Stimulated activated CD8-positive, alpha-beta memory T cell treated with anti-CD3 and anti-CD28 coated beads, Interleukin-7, amount 100 ng/mL, for 1 hour (primary cell): ENCODE results near the gene LINGO1.
A peak's percentile ranks its signal among the peaks of the same experiment; 100 is the strongest.

Experiments used
- DNase-seq, 2 donors: peaks; one replicate each; pipeline ENCODE4 v3.0.0-alpha.2; 2020; ENCODE audit warnings: low read depth in 2 of 2

The LINGO1 gene

DNA sequence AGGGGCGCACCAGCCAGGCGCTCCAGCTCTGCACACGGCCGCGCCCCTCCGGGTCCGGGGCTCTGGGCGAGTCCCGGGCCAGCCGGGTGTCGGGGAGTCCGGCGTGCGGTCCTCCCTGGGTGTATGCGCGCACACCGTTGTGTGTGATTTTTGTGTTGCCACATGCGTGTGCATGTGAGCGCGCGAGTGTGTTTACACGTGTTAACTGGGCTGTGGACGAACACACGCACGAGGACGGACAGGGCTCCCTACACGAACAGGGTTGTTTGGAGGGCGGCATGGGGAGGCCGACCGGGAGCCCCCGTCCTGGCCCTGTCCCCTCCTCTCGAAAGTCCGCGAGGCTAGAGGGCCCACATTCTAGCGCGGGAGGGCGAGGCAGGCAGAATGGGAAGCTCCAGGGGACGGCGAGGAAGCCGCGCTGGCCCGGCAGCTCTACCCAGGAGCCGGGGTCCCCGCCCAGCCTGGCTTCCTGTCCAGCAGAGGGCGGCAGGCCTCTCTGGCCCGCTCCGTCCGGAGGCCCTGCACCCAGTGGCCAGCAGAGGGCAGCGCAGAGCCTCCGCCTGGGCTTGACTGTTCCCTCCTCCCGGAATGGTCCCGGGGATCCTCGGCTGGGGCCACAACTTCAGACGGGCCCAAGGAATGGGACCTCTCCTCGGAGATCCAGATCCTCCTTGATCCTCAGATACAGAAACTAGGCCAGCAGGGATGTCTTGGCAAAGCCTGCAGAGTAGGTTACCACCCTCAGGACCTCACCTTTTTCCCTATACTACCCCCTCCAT lies 611 bp upstream of the LINGO1 start:
- DNase-seq, result peak; percentile 12 to 33

- no peak for DNase-seq
These were observed 773 bp downstream of the LINGO1 start for GRCh38 chr15:77631745-77632533.

DNA sequence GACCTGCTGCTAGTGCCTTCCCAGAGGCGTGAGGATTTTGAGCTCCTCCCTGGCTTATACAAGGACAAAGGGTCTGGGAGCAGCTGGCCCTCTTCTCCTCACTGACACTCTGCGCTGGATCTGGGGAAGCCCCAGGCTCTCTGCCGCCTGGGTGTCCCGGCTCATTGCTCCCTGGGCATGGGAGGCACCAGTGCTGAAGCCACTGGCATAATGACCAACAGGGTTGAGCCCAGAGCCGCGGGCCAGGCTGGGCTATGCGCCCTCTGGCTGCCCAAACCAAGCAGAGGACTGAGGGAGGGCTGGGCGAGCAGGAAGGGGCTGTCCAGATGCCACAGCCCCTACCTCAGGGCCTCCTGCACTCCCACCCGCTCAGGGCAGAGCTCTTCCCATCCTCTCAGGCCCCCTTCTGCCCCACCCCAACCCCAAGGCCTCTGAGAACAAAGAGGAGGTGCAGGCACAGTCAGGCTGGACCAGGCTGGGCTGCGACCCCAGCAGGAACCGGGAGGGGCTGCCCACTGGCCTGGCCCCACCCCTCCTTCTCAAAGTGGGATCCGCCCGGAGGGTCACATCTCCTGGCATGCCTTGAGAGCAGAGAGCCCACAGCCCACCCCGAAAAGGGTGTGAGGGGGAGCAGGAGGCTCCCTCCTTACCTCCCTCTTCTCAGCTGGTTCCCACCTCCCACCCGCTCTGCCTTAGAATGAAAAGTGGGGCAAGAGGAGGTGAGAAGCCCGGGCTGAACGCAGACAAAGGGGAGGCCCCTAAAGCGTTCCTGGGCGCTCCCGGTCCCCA lies 1.6 kb downstream of the LINGO1 start:
- DNase-seq, result no peak

DNA sequence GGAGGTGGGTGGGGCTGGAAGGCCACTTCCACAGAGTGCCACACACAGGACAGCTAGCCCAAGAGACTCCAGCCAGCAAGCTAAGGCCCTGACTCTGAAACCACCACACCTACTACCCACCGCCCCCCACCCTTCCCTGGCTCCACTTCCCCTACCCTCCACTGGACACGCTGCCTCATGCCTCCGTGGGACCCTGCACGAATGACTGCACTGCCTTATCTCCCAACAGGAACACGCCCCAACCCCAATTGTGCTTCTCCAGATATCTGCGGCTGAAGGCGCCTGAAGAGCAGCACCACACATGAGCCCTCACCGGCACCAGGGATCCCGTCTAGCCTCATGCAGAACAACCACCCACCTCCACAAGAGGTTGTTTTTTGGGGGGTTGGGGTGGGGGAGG lies 2.7 kb downstream of the LINGO1 start:
- no peak for DNase-seq

DNA sequence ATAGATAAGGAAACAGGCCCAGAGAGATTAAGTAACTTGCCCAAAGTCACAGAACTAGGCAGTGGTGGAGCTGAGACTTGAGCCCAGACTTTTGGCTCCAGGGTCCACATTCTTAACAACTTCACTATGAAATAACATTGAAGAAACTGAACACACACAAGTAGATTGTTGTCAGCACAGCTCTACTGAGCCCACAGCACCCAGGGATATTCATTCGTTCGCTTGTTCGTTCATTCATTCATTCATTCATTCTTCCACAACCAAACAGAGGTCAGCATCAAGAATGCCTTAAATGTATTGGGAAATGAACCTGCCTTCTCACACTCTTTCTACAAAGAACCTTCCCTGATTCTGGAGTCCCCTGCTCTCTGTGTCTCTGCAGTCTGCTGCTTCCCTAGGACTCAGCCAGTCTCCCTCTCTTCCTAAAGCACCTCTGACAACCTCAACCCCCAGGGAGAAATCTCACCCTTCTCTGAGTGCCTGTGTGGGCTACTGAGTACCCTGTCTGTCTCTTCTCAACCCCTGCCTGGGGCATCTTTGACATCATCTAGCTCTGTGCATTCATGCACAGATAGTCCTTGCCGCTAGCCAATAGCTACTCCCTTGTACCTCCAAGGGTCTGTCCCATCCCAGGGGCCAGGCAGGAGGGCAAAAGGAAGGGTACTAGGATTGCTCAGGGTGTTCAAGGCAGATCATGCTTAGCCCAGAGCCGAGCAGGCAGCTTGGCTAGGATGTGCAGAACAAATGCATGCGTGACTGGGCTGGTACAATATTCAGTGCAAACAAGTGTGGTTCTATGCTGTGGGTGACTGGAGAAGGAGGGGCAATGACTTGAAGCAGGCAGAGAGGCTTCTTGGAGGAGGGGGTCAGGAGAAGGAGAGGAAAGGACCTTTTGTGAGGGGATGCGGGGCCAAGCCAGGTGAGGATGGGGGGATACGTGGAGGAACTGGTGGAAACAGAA lies 3.4 kb downstream of the LINGO1 start:
- no peak for DNase-seq

- no peak for DNase-seq
These were observed 4.7 kb downstream of the LINGO1 start for GRCh38 chr15:77628010-77628409.

- no peak for DNase-seq
These were observed 5.1 kb downstream of the LINGO1 start for GRCh38 chr15:77627581-77627980.

DNA sequence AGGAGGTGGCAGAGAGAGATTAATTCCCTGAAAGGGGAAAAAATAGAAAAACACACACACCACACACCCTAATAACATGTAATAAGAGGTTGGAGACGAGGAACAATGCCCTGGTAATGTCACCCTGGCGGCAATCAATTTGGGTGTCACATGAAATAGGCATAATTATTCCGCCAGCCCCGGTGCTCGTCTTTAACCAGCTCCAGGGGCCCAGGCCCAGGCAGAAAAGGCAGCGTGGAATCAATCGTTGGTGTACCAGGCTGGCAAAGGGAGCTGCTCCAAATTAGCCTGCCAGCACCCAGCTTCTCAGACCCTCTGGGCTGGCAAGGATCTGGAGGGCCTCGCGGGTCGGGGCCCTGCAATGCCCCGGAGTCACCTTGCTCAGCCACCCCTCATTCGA lies 5.6 kb downstream of the LINGO1 start:
- no peak for DNase-seq

DNA sequence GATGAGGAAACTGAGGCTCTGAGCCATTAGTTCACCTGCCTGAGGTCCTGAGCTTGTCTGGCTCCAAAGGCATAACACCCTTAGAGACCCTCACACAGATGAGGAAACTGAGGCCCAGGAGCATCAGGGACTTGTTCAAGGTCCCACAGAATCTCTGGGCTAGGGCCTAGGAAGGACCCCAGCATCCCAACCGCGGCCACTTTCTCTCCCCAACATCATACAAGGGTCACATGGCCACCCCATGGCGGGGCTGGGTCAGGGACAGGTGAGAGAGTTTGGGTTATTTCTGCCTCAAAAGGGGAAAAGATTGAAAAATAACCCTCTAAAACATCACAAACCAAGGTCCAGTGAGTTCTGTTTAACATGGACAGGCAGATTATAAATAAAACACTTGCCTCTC lies 6.7 kb downstream of the LINGO1 start:
- no peak for DNase-seq

- no peak for DNase-seq
These were observed 7.3 kb downstream of the LINGO1 start for GRCh38 chr15:77625376-77625775.

DNA sequence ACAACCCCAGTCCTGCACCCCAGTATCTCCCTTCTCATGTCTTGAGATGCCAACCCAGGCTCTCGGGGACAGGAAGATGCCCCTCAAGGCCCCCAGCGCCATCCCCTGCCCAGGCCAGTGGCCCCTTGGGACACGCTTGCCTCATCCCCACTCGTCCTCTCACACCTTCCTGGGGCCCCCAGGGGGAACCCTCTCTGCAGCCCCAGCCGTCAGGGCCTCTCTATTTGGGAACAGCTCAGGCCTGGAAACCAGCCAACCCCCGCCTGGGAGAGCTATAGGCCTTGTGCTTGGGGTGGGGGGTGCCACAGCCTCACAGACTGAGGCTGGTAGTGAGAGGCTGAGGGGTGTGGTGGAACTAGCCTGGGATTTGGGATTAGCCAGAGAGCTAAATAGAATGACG lies 7.8 kb downstream of the LINGO1 start:
- DNase-seq, result no peak

GRCh38 chr15:77623755-77624524 lies 8.8 kb downstream of the LINGO1 start:
- no peak for DNase-seq

DNA sequence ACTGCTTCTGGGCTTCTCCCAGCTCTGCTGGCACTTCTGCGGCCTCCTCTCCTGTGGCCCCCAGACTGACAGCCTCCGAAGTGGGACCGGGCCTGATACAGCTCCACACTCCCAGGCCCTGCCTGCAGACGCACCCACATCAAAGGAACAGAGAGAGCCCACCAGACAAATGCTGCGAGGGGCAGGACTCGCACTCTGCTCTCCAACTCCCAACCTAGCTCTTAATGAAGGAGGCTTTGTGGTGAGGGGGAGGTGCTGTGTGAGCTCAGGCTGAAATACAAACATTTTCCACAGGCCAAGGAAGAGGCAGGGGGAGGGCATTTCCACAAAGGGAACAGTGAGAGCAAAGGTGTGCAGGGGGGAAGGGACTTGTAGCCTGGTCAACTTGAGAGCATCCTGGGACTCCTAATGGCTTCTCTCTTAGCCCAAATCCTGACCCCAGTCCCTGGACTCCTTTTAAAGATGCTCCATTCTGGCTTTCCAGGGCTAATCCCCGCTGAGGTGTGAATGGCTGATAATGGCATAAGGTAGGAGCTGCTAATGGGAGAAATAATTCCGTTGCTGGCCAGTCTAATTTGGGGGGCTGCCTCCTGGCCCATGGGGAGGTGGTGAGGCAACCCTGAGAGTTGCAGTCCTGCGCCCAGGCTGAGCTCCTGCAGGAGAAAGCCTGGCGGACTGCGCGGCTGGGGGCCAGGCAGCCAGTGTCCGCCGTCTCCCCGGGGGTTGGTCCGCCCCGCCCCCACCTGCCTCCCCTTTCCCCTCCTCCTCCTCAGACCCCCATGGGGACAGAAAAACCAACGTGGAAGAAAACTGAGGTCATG lies 9.6 kb downstream of the LINGO1 start:
- DNase-seq, result no peak

- DNase-seq, result no peak
These were observed 10.3 kb downstream of the LINGO1 start for GRCh38 chr15:77622209-77622933.

DNA sequence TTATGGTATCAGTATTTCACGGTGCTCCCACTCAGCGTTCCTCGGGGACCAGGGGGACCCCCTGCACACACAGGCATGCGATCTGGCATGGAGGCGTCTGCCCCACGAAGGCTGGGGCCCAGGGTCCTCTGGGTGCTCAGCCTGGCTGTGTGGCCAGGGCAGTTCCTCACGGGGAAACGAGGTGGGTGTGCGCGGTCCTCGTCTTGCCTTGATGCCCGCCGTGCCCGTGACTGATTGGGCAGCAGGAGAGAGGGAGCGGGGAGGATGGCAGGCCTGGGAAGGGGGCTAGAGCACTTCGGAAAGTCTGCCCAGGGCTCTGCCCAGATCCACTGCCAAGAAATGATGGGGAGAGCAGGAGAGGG lies 10.9 kb downstream of the LINGO1 start:
- DNase-seq, result no peak

DNA sequence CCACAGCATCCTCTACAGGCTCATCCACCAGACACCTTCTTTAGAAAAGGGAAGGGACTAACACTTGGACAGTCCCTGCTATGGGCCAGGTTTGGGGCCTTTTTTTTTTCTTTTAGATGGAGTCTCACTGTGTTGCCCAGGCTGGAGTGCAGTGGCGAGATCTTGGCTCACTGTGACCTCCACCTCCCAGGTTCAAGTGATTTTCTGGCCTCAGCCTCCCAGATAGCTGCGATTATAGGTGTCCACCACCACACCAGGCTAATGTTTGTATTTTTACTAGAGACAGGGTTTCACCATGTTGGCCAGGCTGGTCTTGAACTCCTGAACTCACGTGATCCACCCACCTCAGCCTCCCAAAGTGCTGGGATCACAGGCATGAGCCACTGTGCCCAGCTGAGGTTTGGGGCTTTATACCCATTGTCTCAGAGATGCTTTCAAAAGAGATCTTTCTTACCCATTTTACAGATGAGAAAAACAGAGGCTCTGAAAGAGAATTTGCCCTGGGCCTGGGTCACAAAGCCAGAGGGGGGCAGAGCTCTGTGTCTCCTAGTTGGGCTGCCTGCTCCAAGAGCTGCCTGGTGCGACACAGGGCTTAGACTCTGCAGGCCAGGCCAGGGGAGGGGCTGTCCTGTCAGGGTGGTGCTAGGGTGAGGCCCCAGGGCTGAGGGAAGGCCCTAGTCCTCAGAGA lies 11.6 kb downstream of the LINGO1 start:
- no peak for DNase-seq

GRCh38 chr15:77620297-77620696 lies 12.4 kb downstream of the LINGO1 start:
- no peak for DNase-seq

DNA sequence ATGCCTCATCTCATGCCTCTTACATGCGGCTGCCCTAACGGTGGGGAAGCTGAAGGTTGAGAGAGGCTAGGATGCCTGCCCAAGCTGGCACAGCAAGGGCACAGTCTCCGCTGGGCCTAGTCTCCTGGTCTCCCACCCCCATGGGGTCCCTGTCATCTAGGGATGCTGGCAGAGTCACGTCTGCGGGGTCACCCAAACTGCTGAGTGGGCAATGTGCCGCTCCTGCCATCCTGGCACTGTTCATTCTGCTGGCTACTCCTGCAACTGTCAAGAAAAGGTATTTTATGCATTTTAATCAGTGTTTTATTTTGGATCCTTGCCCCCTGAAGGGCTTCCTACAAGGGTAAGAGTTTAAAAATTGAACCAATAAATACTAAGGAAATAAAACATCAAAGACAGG lies 12.8 kb downstream of the LINGO1 start:
- DNase-seq, result no peak
